MM.1S (cell line): ENCODE data around the gene MELTF.

ENCODE experiments used
- DNase-seq: peaks from one replicate; pipeline ENCODE4 v3.0.0-alpha.2; 2015
- H2AFZ ChIP-seq: fragments of 300-600 bp; sonication (generic); 2 replicates; pipeline ENCODE4 v1.6.0; 2016; ENCODE audit warnings: antibody characterized with exemption, low read length
- H3F3A ChIP-seq: fragments of 300-600 bp; sonication (generic); 2 replicates; pipeline ENCODE4 v1.6.1; 2016; ENCODE audit warnings: mild to moderate bottlenecking, antibody characterized with exemption, low read length, moderate library complexity, mixed read lengths; ENCODE audit not compliant: insufficient read depth
- H3K27ac ChIP-seq: fragments of 300-600 bp; sonication (generic); 2 replicates; pipeline ENCODE4 v1.5.1; 2016; ENCODE audit warnings: mild to moderate bottlenecking, low read length
- H3K27me3 ChIP-seq: fragments of 300-600 bp; sonication (generic); replicated peaks from 2 replicates; pipeline ENCODE4 v1.6.0; 2016; ENCODE audit warnings: low read length; ENCODE audit not compliant: insufficient read depth
- H3K36me3 ChIP-seq: fragments of 300-600 bp; sonication (generic); replicated peaks from 2 replicates; pipeline ENCODE4 v1.6.1; 2016; ENCODE audit warnings: mild to moderate bottlenecking, low read length, mixed read lengths; ENCODE audit not compliant: insufficient read depth
- H3K4me1 ChIP-seq: fragments of 300-600 bp; sonication (generic); 2 replicates; pipeline ENCODE4 v1.6.1; 2016; ENCODE audit warnings: low read length, mixed read lengths
- H3K4me2 ChIP-seq: fragments of 300-600 bp; sonication (generic); 2 replicates; pipeline ENCODE4 v1.6.0; 2016; ENCODE audit warnings: low read depth, low read length
- H3K4me3 ChIP-seq: fragments of 300-600 bp; sonication (generic); 2 replicates; pipeline ENCODE4 v1.5.1; 2016; ENCODE audit warnings: low read length, mixed read lengths
- H3K79me2 ChIP-seq: fragments of 300-600 bp; sonication (generic); 2 replicates; pipeline ENCODE4 v1.6.1; 2016; ENCODE audit warnings: mixed run types, low read length, mixed read lengths
- H3K9ac ChIP-seq: fragments of 300-600 bp; sonication (generic); 2 replicates; pipeline ENCODE4 v1.6.1; 2016; ENCODE audit warnings: low read length, mixed read lengths
- H3K9me2 ChIP-seq: fragments of 300-600 bp; sonication (generic); replicated peaks from 2 replicates; pipeline ENCODE4 v1.6.1; 2016; ENCODE audit warnings: mild to moderate bottlenecking, low read length, mixed read lengths; ENCODE audit not compliant: insufficient read depth
- H3K9me3 ChIP-seq: fragments of 300-600 bp; sonication (generic); replicated peaks from 2 replicates; pipeline ENCODE4 v1.6.1; 2016; ENCODE audit warnings: mild to moderate bottlenecking, low read length, mixed read lengths; ENCODE audit not compliant: insufficient read depth
- H4K20me1 ChIP-seq: fragments of 300-600 bp; sonication (generic); 2 replicates; pipeline ENCODE4 v1.6.1; 2016; ENCODE audit warnings: mild to moderate bottlenecking, low read length, moderate library complexity, mixed read lengths; ENCODE audit not compliant: insufficient read depth
- EZH2 ChIP-seq: fragments of 300-600 bp; sonication (generic); optimal IDR thresholded peaks from 2 replicates; pipeline ENCODE3; 2017; ENCODE audit warnings: low read depth, mild to moderate bottlenecking, antibody characterized with exemption, low read length, mixed read lengths
- EZH2phosphoT487 ChIP-seq: fragments of 300-600 bp; sonication (generic); IDR thresholded peaks from 2 replicates; pipeline ENCODE4 v1.6.1; 2018; ENCODE audit warnings: antibody characterized with exemption, low read length
- TF ChIP-seq, protein P1 (sequence below): fragments of 300-600 bp; sonication (generic); IDR thresholded peaks from 2 replicates; pipeline ENCODE4 v1.5.1; 2016; ENCODE audit warnings: antibody characterized with exemption, low read length, mixed read lengths

MELTF gene

DNA sequence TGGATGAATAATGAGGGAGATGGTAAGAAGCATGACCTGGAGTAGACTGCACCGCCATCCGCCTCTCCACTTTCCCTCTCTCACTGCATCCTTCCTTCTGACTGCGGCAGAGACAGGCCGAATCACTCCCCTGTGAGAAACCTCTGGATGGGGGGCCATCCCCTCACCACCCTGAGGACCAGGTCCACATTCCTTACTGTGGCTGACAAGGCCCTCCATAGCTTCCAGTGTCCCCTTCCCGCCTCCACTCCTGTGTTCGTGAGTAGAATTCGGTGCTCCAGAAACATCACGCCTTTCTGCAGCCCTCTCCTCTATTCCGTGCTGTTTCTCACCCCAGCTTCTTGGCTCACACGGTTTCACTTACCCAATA, 63.8 kb downstream of the MELTF start:
- H3K9ac ChIP-seq: no peak overlapping the region
- H3K9me2 ChIP-seq: no peaks in the 10 kb centered on the region
- no peaks in the 10 kb centered on the region for H3F3A ChIP-seq
- H3K79me2 ChIP-seq: no peaks in the 10 kb centered on the region
- H3K4me1 ChIP-seq: 0 out of 2 replicates have a peak, but pooled peaks cover 6% of the 10 kb centered on the region
- no peak overlapping the region for H3K4me2 ChIP-seq
- H3K27me3 ChIP-seq: peaks cover 8% of the 10 kb centered on the region; the same call in 1 of the 2 replicates
- no peak overlapping the region for H3K4me3 ChIP-seq
- no peaks in the 10 kb centered on the region for H3K9me3 ChIP-seq
- no peak overlapping the region for H3K27ac ChIP-seq
- H2AFZ ChIP-seq: no peak overlapping the region
- no peaks in the 10 kb centered on the region for H4K20me1 ChIP-seq
- no peaks in the 10 kb centered on the region for H3K36me3 ChIP-seq
- TF ChIP-seq, protein P1, sequence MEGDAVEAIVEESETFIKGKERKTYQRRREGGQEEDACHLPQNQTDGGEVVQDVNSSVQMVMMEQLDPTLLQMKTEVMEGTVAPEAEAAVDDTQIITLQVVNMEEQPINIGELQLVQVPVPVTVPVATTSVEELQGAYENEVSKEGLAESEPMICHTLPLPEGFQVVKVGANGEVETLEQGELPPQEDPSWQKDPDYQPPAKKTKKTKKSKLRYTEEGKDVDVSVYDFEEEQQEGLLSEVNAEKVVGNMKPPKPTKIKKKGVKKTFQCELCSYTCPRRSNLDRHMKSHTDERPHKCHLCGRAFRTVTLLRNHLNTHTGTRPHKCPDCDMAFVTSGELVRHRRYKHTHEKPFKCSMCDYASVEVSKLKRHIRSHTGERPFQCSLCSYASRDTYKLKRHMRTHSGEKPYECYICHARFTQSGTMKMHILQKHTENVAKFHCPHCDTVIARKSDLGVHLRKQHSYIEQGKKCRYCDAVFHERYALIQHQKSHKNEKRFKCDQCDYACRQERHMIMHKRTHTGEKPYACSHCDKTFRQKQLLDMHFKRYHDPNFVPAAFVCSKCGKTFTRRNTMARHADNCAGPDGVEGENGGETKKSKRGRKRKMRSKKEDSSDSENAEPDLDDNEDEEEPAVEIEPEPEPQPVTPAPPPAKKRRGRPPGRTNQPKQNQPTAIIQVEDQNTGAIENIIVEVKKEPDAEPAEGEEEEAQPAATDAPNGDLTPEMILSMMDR: no peak
- no peak for TF ChIP-seq EZH2
- no peak for TF ChIP-seq EZH2phosphoT487
- DNase-seq: no peak

DNA sequence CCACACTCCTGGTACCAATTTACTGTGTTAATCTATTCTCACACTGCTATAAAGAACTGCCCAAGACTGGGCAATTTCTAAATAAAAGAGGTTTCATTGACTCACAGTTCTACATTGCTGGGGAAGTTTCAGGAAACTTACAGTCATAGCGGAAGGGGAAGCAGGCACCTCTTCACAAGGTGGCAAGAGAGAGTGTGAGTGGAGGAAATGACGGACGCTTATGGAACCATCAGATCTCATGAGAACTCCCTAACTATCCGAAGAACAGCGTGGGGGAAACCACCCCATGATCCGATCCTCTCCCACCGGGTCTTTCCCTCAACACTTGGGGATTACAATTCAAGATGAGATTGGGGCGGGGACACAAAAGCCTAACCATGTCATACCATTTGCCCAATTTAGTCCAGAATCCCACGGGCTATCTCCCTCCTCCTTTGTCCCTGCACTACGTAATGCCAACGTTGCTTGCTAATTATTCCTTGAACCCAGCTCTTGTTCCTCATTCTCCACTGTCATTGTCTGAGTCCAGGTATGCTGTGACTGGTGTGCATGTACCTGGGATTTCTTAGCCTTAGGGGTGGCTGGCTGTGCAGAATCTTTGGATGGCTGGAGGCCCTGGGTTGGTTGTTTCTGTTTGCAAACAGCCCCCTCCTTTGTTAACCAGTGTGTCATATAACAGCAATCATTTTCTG, 64.4 kb downstream of the MELTF start:
- Histone ChIP-seq H3K79me2 (no peaks in the 10 kb centered on the region), H3K9me2 (no peaks in the 10 kb centered on the region), H3K9me3 (no peaks in the 10 kb centered on the region), H4K20me1 (no peaks in the 10 kb centered on the region), H2AFZ (no peak overlapping the region), H3K9ac (no peak overlapping the region), H3K4me2 (no peak overlapping the region), H3F3A (no peaks in the 10 kb centered on the region), H3K27ac (no peak overlapping the region), H3K27me3 (peaks cover 2% of the 10 kb centered on the region; the same call in 1 of the 2 replicates), H3K36me3 (no peaks in the 10 kb centered on the region), H3K4me3 (no peak overlapping the region), H3K4me1 (0 out of 2 replicates have a peak, but pooled peaks cover 6% of the 10 kb centered on the region)
- TF ChIP-seq, protein P1: no peak
- TF ChIP-seq EZH2: no peak
- no peak for TF ChIP-seq EZH2phosphoT487
- no peak for DNase-seq

DNA sequence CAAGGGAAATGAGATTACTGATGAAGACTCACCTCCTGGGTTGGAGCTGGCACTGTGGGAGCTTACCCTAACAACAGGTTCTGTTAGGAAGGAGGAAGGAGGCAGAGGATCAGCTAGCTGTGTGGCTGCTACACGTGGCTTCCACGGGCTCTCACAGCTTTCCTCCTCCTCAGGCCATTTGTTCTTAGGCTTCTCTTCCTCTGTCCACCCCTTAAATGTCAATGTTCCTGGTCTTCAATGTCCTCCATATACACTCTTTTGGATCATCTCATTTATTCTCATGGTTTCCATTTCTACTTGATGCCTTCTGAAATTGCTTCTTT, 66.0 kb downstream of the MELTF start:
- no peaks in the 10 kb centered on the region for H3F3A ChIP-seq
- 0 out of 2 replicates have a peak, but pooled peaks cover 6% of the 10 kb centered on the region for H3K4me1 ChIP-seq
- TF ChIP-seq, protein P1: no peak
- no peak for TF ChIP-seq EZH2
- TF ChIP-seq EZH2phosphoT487: no peak
- H3K9me2 ChIP-seq: no peaks in the 10 kb centered on the region
- no peak for DNase-seq
- H3K4me3 ChIP-seq: no peak overlapping the region
- H3K79me2 ChIP-seq: no peaks in the 10 kb centered on the region
- H2AFZ ChIP-seq: no peak overlapping the region
- no peak overlapping the region for H3K9ac ChIP-seq
- no peak overlapping the region for H3K4me2 ChIP-seq
- H4K20me1 ChIP-seq: no peaks in the 10 kb centered on the region
- H3K27ac ChIP-seq: no peak overlapping the region
- no peaks in the 10 kb centered on the region for H3K36me3 ChIP-seq
- no peaks in the 10 kb centered on the region for H3K9me3 ChIP-seq
- no peaks in the 10 kb centered on the region for H3K27me3 ChIP-seq
